ENCODE data around the gene PLA2G2F.

GRCh38 chr1:20184481-20184900, 45.4 kb downstream of the PLA2G2F start:
- TF ChIP-seq ELF4 (IDR thresholded peaks at IDR 0.05) (no peak), FOXK2 (IDR thresholded peaks at IDR 0.05) (no peak), TARDBP (IDR thresholded peaks at IDR 0.05) (no peak), BHLHE40 (IDR thresholded peaks at IDR 0.05; ENCODE audit: borderline replicate concordance) (no peak), NFRKB (IDR thresholded peaks at IDR 0.05) (no peak), SP1 (IDR thresholded peaks at IDR 0.05) (no peak), ZNF384 (IDR thresholded peaks at IDR 0.05) (no peak), CTBP1 (IDR thresholded peaks at IDR 0.05; ENCODE audit: borderline replicate concordance) (no peak)
- TF ChIP-seq, protein P1, sequence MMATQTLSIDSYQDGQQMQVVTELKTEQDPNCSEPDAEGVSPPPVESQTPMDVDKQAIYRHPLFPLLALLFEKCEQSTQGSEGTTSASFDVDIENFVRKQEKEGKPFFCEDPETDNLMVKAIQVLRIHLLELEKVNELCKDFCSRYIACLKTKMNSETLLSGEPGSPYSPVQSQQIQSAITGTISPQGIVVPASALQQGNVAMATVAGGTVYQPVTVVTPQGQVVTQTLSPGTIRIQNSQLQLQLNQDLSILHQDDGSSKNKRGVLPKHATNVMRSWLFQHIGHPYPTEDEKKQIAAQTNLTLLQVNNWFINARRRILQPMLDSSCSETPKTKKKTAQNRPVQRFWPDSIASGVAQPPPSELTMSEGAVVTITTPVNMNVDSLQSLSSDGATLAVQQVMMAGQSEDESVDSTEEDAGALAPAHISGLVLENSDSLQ (IDR thresholded peaks at IDR 0.05), result no peak

All from HEK293T (cell line).